Right cardiac atrium (tissue), 5 donors: Measurements from ENCODE around the gene YIPF6. TPM values are rescaled to one million over a fixed set of nuclear protein-coding genes. Genes with fewer than 3 reads are reported as not detected.

Experiments
- ATAC-seq, 2 donors: fragments of 200-7000 bp; cut with Tn5 transposase; one replicate each; pipeline versions ENCODE4 v1.8.0 to v1.9.1; 2020; ENCODE audit warnings: moderate library complexity in 2 of 2, mild to moderate bottlenecking in 1 of 2
- DNase-seq, 3 donors: peaks; one replicate each; pipeline ENCODE4 v3.0.0-alpha.2; 2020
- H3K27ac ChIP-seq: one replicate; pipeline ENCODE4 v1.5.1; 2013; ENCODE audit warnings: mild to moderate bottlenecking, low read length, control low read depth, moderate library complexity
- H3K27me3 ChIP-seq: one replicate; pipeline ENCODE4 v1.6.1; 2013; ENCODE audit not compliant: control insufficient read depth, insufficient read depth
- H3K4me1 ChIP-seq: one replicate; pipeline ENCODE4 v1.6.1; 2013; ENCODE audit warnings: low read length; ENCODE audit not compliant: control insufficient read depth, insufficient read depth
- H3K4me3 ChIP-seq: one replicate; pipeline ENCODE4 v1.5.1; 2013; ENCODE audit warnings: low read length, control low read depth
- H3K9me3 ChIP-seq: one replicate; pipeline ENCODE4 v1.6.1; 2013; ENCODE audit warnings: low read length; ENCODE audit not compliant: control insufficient read depth
- WGBS: extraction: QIAGEN DNeasy Blood & Tissue Kit; methylation state at CpG from one replicate; pipeline ENCODE4 v1.1.7; 2013; 5-methylcytosine and 5-hydroxymethylcytosine counted together
- intact Hi-C, 4 donors: fragments of 100-400 bp; cut with DNase I; formaldehyde crosslinking; loops; one replicate each; pipeline versions ENCODE4 v1.11.0 to v1.14.0; 2022 to 2023
- long read RNA-seq, 4 donors: library from polyadenylated mRNA; unstranded; transcript quantifications; one replicate each; pipeline ENCODE4 v2.0.0, GENCODE V29; 2020 to 2021
- polyA plus RNA-seq: library from polyadenylated mRNA; stranded (reverse); fragments of 200-250 nt; gene quantifications from one replicate; pipeline ENCODE4 v1.2.3, GENCODE V29; 2013
- total RNA-seq, 4 donors: library from RNA; stranded (reverse); fragmentation: NEBNext Ultra II Directional; extraction: Animal tissue kit (Norgen Biotek cat#: 25700); gene quantifications; one replicate each; pipeline ENCODE4 v1.2.1, GENCODE V29; 2021
- donor health status: healthy with polysubstance abuse.
- donor health status: DM: no; HTN: yes; CAD: no.
- donor health status: DM: no; HTN: no; CAD: no.
- donor health status: DM: no; HTN: yes; CAD: no; lungs with severe emphysema.
- donor health status: DM: yes; HTN: yes; CAD: no.

Gene YIPF6
- total RNA-seq (10 to 100 TPM; 24.9 to 32.4 (median 25.8) TPM), polyA plus RNA-seq (9.5 TPM)
- long read RNA-seq, donor 1, full-length matches to known transcripts, result 44 of 50 reads
- long read RNA-seq, donor 1, partial matches to known transcripts, result 1 of 50 reads
- long read RNA-seq, donor 1, other reads (novel, unspliced or antisense), result 5 of 50 reads
- long read RNA-seq, donor 2, full-length matches to known transcripts, result 12 of 12 reads
- long read RNA-seq, donor 2, partial matches to known transcripts, result 0 of 12 reads
- long read RNA-seq, donor 2, other reads (novel, unspliced or antisense), result 0 of 12 reads
- long read RNA-seq, donor 3, full-length matches to known transcripts, result 59 of 69 reads
- long read RNA-seq, donor 3, partial matches to known transcripts, result 1 of 69 reads
- long read RNA-seq, donor 3, other reads (novel, unspliced or antisense), result 9 of 69 reads
- long read RNA-seq, donor 4, full-length matches to known transcripts, result 14 of 15 reads
- long read RNA-seq, donor 4, partial matches to known transcripts, result 0 of 15 reads
- long read RNA-seq, donor 4, other reads (novel, unspliced or antisense), result 1 of 15 reads

DNA sequence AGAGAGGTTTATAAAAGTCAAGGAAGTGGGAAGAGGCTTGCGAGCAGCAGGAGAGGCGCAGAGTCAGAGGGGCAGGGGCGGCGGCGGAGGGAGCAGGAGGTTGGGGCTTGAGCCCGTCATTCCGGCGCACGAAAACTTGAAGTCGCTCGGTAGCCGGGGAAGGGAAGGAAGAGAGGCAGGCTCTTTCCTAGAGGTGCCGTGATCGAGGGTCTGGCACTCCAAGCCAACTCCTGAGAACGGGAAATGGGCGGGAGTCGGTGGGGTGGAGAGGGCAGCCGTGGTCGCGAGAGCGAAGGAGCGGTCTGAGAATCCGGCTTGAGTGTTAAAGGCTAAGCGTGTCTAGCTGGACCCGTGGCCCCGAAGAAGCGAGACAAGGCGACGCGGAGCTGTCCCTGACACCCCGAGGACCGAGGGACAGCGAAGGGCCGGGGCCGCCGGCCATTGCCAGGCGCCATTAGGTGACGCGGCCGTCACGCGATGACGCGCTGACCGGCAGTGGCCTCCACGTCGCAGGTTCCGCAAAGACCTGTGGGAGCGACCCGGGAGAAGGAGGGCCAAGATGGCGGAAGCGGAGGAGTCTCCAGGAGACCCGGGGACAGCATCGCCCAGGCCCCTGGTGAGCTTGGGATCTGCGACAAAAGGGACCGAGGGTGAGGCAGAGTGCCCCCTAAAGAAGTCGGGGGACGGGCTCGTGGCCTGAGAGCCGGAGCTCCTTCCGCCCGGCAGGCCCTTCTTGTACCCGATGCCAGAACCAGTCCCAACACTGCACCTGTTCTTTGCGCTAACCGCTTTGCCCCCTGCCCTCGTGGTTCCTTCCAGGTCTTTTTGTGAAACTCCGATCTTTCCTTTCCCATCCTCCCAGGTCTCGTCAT is at the start of gene YIPF6:
Gene YIPF6 (plus strand): TSS at position 544 of the 872 bp plus-strand sequence. CDS start 16 bp downstream, at position 560.
- peak; percentile 98 for ATAC-seq
- intact Hi-C loops, result no loop called here
- under 1% methylated on average over 68 of the region's 68 CpGs for WGBS

DNA sequence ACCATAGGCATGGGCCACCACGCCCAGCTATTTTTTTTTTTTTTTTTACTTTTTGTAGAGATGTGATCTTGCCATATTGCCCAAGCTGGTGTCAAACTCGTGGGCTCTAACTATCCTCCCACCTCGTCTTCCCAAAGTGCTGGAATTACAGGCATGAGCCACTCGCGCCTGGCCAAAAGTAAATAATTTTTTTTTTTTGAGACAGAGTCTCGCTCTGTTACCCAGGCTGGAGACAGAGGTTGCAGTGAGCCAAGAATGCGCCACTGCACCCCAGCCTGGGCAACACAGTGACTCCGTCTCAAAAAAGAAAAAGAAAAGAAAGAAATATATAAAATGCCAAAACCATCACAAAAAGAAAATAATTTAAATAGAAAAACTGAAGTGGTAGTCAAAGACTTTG is 47.1 kb upstream of the YIPF6 start:
- no peak for DNase-seq
- 76% methylated on average over 8 of the region's 8 CpGs for whole genome bisulfite sequencing
- ATAC-seq, result no peak
- no peaks in the 10 kb centered on the region for H3K27me3 ChIP-seq
- intact Hi-C loops, result no loop called here
- no peak overlapping the region for H3K4me3 ChIP-seq
- no peak overlapping the region for H3K27ac ChIP-seq
- H3K9me3 ChIP-seq, result no peaks in the 10 kb centered on the region
- no peaks in the 10 kb centered on the region for H3K4me1 ChIP-seq

More for the DNA sequence above, at the start of gene YIPF6:
- H3K27ac ChIP-seq, result peak within 1 kb of the TSS; percentile 95
- no peaks in the 10 kb centered on the region for H3K9me3 ChIP-seq
- peak; percentile 81 to 91 (median 91) for DNase-seq
- H3K27me3 ChIP-seq, result no peaks in the 10 kb centered on the region
- H3K4me3 ChIP-seq, result peak within 1 kb of the TSS; percentile 76
- no peaks in the 10 kb centered on the region for H3K4me1 ChIP-seq

- intact Hi-C loops, result no loop called here
- no peak overlapping the region for H3K27ac ChIP-seq
- DNase-seq, result no peak
- WGBS, result 77% methylated on average over 8 of the region's 8 CpGs
- no peaks in the 10 kb centered on the region for H3K27me3 ChIP-seq
- no peaks in the 10 kb centered on the region for H3K4me1 ChIP-seq
- H3K4me3 ChIP-seq, result no peak overlapping the region
- H3K9me3 ChIP-seq, result no peaks in the 10 kb centered on the region
- ATAC-seq, result no peak
Measured at GRCh38 chrX:68454476-68455150, 44.2 kb upstream of the YIPF6 start.

- intact Hi-C loops, result no loop called here
- Histone ChIP-seq H3K27ac (no peak overlapping the region), H3K9me3 (no peaks in the 10 kb centered on the region), H3K4me1 (no peaks in the 10 kb centered on the region), H3K27me3 (no peaks in the 10 kb centered on the region), H3K4me3 (no peak overlapping the region)
- 97% methylated on average over 4 of the region's 4 CpGs for WGBS
- DNase-seq (no peak), ATAC-seq (no peak)
Measured at GRCh38 chrX:68455151-68455510, 43.7 kb upstream of the YIPF6 start.

- DNase-seq (no peak), ATAC-seq (no peak)
- Histone ChIP-seq H3K27ac (no peak overlapping the region), H3K4me1 (peaks cover 2% of the 10 kb centered on the region), H3K4me3 (no peak overlapping the region), H3K9me3 (no peaks in the 10 kb centered on the region), H3K27me3 (no peaks in the 10 kb centered on the region)
- intact Hi-C loops, result loop anchor here (5.0 to 10.0 kb wide), 2 partner anchors 264 to 266 kb away; no protein-coding TSS in a partner anchor
- 68% methylated on average over 6 of the region's 6 CpGs for WGBS
Measured at GRCh38 chrX:68461093-68461492, 37.8 kb upstream of the YIPF6 start.

GRCh38 chrX:68461576-68461975 is 37.3 kb upstream of the YIPF6 start:
- Histone ChIP-seq H3K27me3 (no peaks in the 10 kb centered on the region), H3K4me3 (no peak overlapping the region), H3K27ac (no peak overlapping the region), H3K9me3 (no peaks in the 10 kb centered on the region), H3K4me1 (peaks cover 2% of the 10 kb centered on the region)
- DNase-seq, result no peak
- ATAC-seq, result no peak
- intact Hi-C loops, result loop anchor here (5.0 to 10.0 kb wide), 2 partner anchors 264 to 267 kb away; no protein-coding TSS in a partner anchor

DNA sequence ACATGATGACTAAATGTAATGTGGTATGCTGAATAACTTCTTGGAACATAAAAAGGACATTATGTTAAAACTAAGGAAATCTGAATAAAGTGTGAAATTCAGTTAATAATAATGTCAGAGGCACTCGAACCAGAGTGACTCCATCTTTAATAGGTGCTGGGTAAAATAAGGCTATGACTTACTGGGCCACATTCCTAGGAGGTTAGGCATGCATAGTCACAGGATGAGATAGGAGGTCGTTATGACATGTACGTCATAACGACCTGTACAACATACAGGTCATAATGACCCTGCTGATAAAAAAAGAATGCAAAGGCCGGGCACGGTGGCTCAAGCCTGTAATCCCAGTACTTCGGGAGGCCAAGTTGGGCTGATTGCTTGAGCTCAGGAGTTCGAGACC is 36.7 kb upstream of the YIPF6 start:
- Histone ChIP-seq H3K27ac (no peak overlapping the region), H3K27me3 (no peaks in the 10 kb centered on the region), H3K9me3 (no peaks in the 10 kb centered on the region), H3K4me3 (no peak overlapping the region), H3K4me1 (peaks cover 2% of the 10 kb centered on the region)
- ATAC-seq (no peak), DNase-seq (no peak)
- intact Hi-C loops, result loop anchor here (5.0 to 10.0 kb wide), 2 partner anchors 265 to 267 kb away; no protein-coding TSS in a partner anchor
- 51% methylated on average over 8 of the region's 8 CpGs for WGBS

- no peak overlapping the region for H3K4me3 ChIP-seq
- WGBS, result 15% methylated on average over 8 of the region's 8 CpGs
- DNase-seq (no peak), ATAC-seq (peak in 1 of 2 donors; percentile 45)
- no peaks in the 10 kb centered on the region for H3K27me3 ChIP-seq
- peaks cover 2% of the 10 kb centered on the region for H3K4me1 ChIP-seq
- intact Hi-C loops, result loop anchor here (5.0 to 10.0 kb wide), 2 partner anchors 265 to 268 kb away; no protein-coding TSS in a partner anchor
- no peak overlapping the region for H3K27ac ChIP-seq
- no peaks in the 10 kb centered on the region for H3K9me3 ChIP-seq
Measured at GRCh38 chrX:68462653-68463052, 36.2 kb upstream of the YIPF6 start.

GRCh38 chrX:68463880-68464279 is 35.0 kb upstream of the YIPF6 start:
- no peak for DNase-seq
- intact Hi-C loops, result loop anchor here (5.0 to 10.0 kb wide), 2 partner anchors 267 to 269 kb away; no protein-coding TSS in a partner anchor
- ATAC-seq, result no peak
- Histone ChIP-seq H3K4me3 (no peak overlapping the region), H3K27ac (no peak overlapping the region), H3K4me1 (peaks cover 2% of the 10 kb centered on the region), H3K9me3 (no peaks in the 10 kb centered on the region), H3K27me3 (no peaks in the 10 kb centered on the region)
- WGBS, result 96% methylated on average over 1 of the region's 1 CpG

DNA sequence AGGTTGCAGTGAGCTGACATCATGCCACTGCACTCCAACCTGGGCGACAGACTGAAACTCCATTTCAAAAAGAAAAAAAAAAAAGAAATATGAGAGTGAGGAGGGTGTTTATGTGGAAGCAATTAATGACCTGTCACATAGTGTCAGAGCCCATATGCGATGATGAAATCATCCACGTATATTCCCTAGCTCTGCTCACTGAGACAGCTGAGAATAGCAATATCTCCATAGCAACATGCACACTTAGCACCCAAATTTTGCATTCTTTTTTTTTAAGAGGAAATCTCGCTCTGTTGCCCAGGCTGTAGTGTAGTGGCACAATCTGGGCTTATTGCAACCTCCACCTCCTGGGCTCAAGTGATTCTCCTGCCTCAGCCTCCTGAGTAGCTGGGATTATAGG is 34.1 kb upstream of the YIPF6 start:
- Histone ChIP-seq H3K27me3 (no peaks in the 10 kb centered on the region), H3K27ac (no peak overlapping the region), H3K4me3 (no peak overlapping the region), H3K9me3 (no peaks in the 10 kb centered on the region), H3K4me1 (peaks cover 2% of the 10 kb centered on the region)
- intact Hi-C loops, result loop anchor here (5.0 to 10.0 kb wide), 2 partner anchors 267 to 270 kb away; no protein-coding TSS in a partner anchor
- WGBS, result 82% methylated on average over 4 of the region's 4 CpGs
- ATAC-seq, result no peak
- no peak for DNase-seq
